ENCODE data around the gene NAMPT. TPM values are rescaled to one million over a fixed set of nuclear protein-coding genes. Genes with fewer than 3 reads are reported as not detected.

The NAMPT gene
- polyA plus RNA-seq, 3 donors, result 71.3 to 358 (median 133) TPM

DNA sequence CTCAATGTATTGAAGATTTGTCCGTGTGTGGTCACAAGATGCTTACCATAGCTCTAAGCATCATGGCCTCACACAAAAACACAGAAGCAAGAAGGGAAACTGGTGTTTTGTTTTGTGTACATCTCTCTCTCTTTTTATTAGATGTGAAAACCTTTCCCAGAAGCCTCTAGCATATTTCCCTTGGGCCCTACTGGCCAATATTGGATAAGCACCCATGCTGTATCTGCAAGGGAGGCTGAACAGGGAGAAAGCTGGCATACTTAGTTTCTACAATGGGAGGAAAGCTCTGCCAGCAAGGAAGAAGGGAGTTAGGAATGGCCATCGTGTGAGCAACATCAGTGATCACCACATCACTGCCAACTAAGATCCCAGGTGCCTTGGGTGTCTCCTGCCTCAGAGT lies 9.6 kb upstream of the NAMPT start:
- Histone ChIP-seq H3K9me3 (replicated peaks in 1 of 2; ENCODE audit: control insufficient read depth in 1 of 2, insufficient read depth in 1 of 2, low read length in 2 of 2) (no peaks in the 10 kb centered on the region), H3K27ac (ENCODE audit: low read depth in 1 of 2, low read length in 2 of 2) (no peak overlapping the region), H3K4me3 (replicated peaks in 1 of 3; ENCODE audit: low read depth in 2 of 3, low read length in 3 of 3) (no peak overlapping the region), H3K9ac (ENCODE audit: insufficient read depth, low read length, poor library complexity, severe bottlenecking) (no peak overlapping the region), H3K27me3 (ENCODE audit: control insufficient read depth in 2 of 2, insufficient read depth in 2 of 2, low read length in 2 of 2) (peaks cover 0 to 3% of the 10 kb centered on the region in 2 donors), H2AFZ (ENCODE audit: insufficient read depth, low read depth, low read length, poor library complexity, severe bottlenecking) (no peak overlapping the region), H3K4me2 (replicated peaks; ENCODE audit: extremely low read depth, low read length, poor library complexity, severe bottlenecking) (no peak overlapping the region), H3K79me2 (ENCODE audit: insufficient read depth, low read length) (no peaks in the 10 kb centered on the region), H3K36me3 (replicated peaks in 1 of 2; ENCODE audit: control insufficient read depth in 1 of 2, insufficient read depth in 2 of 2, low read length in 2 of 2) (no peaks in the 10 kb centered on the region), H4K20me1 (ENCODE audit: insufficient read depth, low read length) (no peaks in the 10 kb centered on the region), H3K4me1 (ENCODE audit: control insufficient read depth in 1 of 2, insufficient read depth in 2 of 2, low read length in 2 of 2) (no peaks in the 10 kb centered on the region)
- H3K9me3 Mint-ChIP-seq, result peaks cover 0 to 6% (median 0%) of the 10 kb centered on the region in 7 donors
- H3K4me1 Mint-ChIP-seq, result peaks cover 2% of the 10 kb centered on the region
- H3K4me3 Mint-ChIP-seq, result no peak overlapping the region
- peak; percentile 27 for TF ChIP-seq CTCF (IDR thresholded peaks at IDR 0.05)
- H3K27me3 Mint-ChIP-seq (ENCODE audit: low read depth in 3 of 3), result peaks cover 3 to 8% (median 6%) of the 10 kb centered on the region in 3 donors
- no peak for DNase-seq
- no peak overlapping the region for H3K27ac Mint-ChIP-seq
- no CpG with 5 or more reads among the region's 2 CpGs for WGBS (ENCODE audit: insufficient coverage)
- no peaks in the 10 kb centered on the region for H3K36me3 Mint-ChIP-seq
- intact Hi-C loops (cut with micrococcal nuclease), result no loop called here

DNA sequence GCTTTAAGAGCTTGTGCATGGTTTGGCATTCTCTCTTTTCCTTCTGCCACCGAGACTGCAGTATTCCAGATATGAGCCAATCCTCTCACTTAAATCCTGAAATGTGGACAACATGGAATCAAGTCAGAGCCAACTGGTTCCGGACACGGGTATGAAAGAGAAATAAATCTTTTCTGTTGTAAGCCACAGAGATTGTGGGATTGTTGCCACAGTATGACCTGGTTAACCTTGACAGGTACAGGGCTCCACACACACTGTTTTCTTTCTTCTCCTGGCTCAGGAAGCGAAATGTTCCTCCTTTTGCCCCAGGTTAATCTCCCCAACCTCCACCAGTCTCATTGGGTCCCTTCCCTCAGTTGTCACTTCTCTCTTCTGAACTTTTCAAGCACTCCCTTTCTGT lies 6.5 kb upstream of the NAMPT start:
- H3K27ac ChIP-seq (ENCODE audit: low read depth in 1 of 2, low read length in 2 of 2), result no peak overlapping the region
- no peak overlapping the region for H3K4me2 ChIP-seq (replicated peaks; ENCODE audit: extremely low read depth, low read length, poor library complexity, severe bottlenecking)
- H3K4me1 ChIP-seq (ENCODE audit: control insufficient read depth in 1 of 2, insufficient read depth in 2 of 2, low read length in 2 of 2), result no peaks in the 10 kb centered on the region
- no peak overlapping the region for H3K27ac Mint-ChIP-seq
- H3K9me3 ChIP-seq (replicated peaks in 1 of 2; ENCODE audit: control insufficient read depth in 1 of 2, insufficient read depth in 1 of 2, low read length in 2 of 2), result no peaks in the 10 kb centered on the region
- peaks cover under 1% of the 10 kb centered on the region in 2 donors for H3K36me3 Mint-ChIP-seq
- no peaks in the 10 kb centered on the region for H3K36me3 ChIP-seq (replicated peaks in 1 of 2; ENCODE audit: control insufficient read depth in 1 of 2, insufficient read depth in 2 of 2, low read length in 2 of 2)
- H3K9me3 Mint-ChIP-seq, result no peaks in the 10 kb centered on the region
- H3K4me1 Mint-ChIP-seq, result peaks cover 2% of the 10 kb centered on the region
- WGBS (ENCODE audit: insufficient coverage), result 97% methylated on average over 3 of the region's 4 CpGs
- H3K4me3 ChIP-seq (replicated peaks in 1 of 3; ENCODE audit: low read depth in 2 of 3, low read length in 3 of 3), result no peak overlapping the region
- no peak overlapping the region for H3K4me3 Mint-ChIP-seq
- no peak for TF ChIP-seq CTCF (IDR thresholded peaks at IDR 0.05)
- H3K9ac ChIP-seq (ENCODE audit: insufficient read depth, low read length, poor library complexity, severe bottlenecking), result no peak overlapping the region
- no peak for DNase-seq
- intact Hi-C loops (cut with micrococcal nuclease), result no loop called here
- H3K79me2 ChIP-seq (ENCODE audit: insufficient read depth, low read length), result no peaks in the 10 kb centered on the region
- no peak overlapping the region for H2AFZ ChIP-seq (ENCODE audit: insufficient read depth, low read depth, low read length, poor library complexity, severe bottlenecking)
- H3K27me3 Mint-ChIP-seq (ENCODE audit: low read depth in 3 of 3), result peaks cover 4 to 6% (median 6%) of the 10 kb centered on the region in 3 donors
- peaks cover 0 to 3% of the 10 kb centered on the region in 2 donors for H3K27me3 ChIP-seq (ENCODE audit: control insufficient read depth in 2 of 2, insufficient read depth in 2 of 2, low read length in 2 of 2)
- no peaks in the 10 kb centered on the region for H4K20me1 ChIP-seq (ENCODE audit: insufficient read depth, low read length)

All from CD14-positive monocyte (primary cell).